K562 (cell line): ENCODE measurements around the gene TOM1L2. TPM values are rescaled to one million over a fixed set of nuclear protein-coding genes. Genes with fewer than 3 reads are reported as not detected.

ENCODE experiments used
- ARNT ChIP-seq, 2 experiments: fragments of 450-650 bp; IDR thresholded peaks; 2 replicates each; pipeline ENCODE4 v1.6.1; 2016; ENCODE audit warnings: mild to moderate bottlenecking in 1 of 2
- ATF3 ChIP-seq, 2 experiments: fragments of 450-650 bp in 1 of 2; sonication (generic) in 1 of 2; formaldehyde crosslinking in 1 of 2; IDR thresholded peaks in 1 of 2; conservative IDR thresholded peaks in 1 of 2; 2 replicates each; pipeline versions ENCODE4 v1.6.1 to v1.8.1; 2016 to 2023; ENCODE audit warnings: mild to moderate bottlenecking in 2 of 2, moderate library complexity in 2 of 2, inconsistent platforms in 1 of 2, missing genetic modification reagents in 1 of 2
- BHLHE40 ChIP-seq: IDR thresholded peaks from 2 replicates; pipeline ENCODE4 v1.6.1; 2011; ENCODE audit warnings: low read length, improper control_type of control experiment
- CAMTA2 ChIP-seq: fragments of 250-450 bp; sonication (Bioruptor Pico); conservative IDR thresholded peaks from 2 replicates; pipeline ENCODE4 v1.5.1; 2022
- CBX2 ChIP-seq: fragments of 200-600 bp; sonication (generic); IDR thresholded peaks from one replicate; pipeline ENCODE4 v1.6.1; 2012; ENCODE audit warnings: mild to moderate bottlenecking, low read length, inconsistent platforms; ENCODE audit not compliant: insufficient read depth, poor library complexity, severe bottlenecking
- ETV6 ChIP-seq, 3 experiments: fragments of 150-350 bp in 1 of 3; sonication (generic) in 1 of 3; formaldehyde crosslinking in 1 of 3; IDR thresholded peaks; 2 replicates each; pipeline versions ENCODE4 v1.6.1 to v1.8.0; 2014 to 2022; ENCODE audit warnings: borderline replicate concordance in 2 of 3, low read depth in 2 of 3, antibody characterized with exemption in 1 of 3, low read length in 1 of 3, mild to moderate bottlenecking in 1 of 3, missing genetic modification reagents in 1 of 3
- FOXJ3 ChIP-seq: sonication (generic); formaldehyde crosslinking; IDR thresholded peaks from 2 replicates; pipeline ENCODE4 v1.4.0; 2020; ENCODE audit warnings: mild to moderate bottlenecking, missing genetic modification reagents
- GABPB1 ChIP-seq: sonication (generic); formaldehyde crosslinking; IDR thresholded peaks from 2 replicates; pipeline ENCODE4 v1.8.0; 2022; ENCODE audit warnings: mild to moderate bottlenecking, missing genetic modification reagents
- HEY1 ChIP-seq: fragments of 250-450 bp; sonication (Bioruptor Pico); IDR thresholded peaks from 2 replicates; pipeline ENCODE4 v1.5.0; 2020; ENCODE audit warnings: mild to moderate bottlenecking, moderate library complexity, borderline replicate concordance
- HSF4 ChIP-seq: fragments of 250-450 bp; sonication (Bioruptor Pico); IDR thresholded peaks from 2 replicates; pipeline ENCODE4 v2.1.2; 2022; ENCODE audit warnings: mild to moderate bottlenecking, moderate library complexity, borderline replicate concordance
- KLF13 ChIP-seq: fragments of 450-650 bp; IDR thresholded peaks from 2 replicates; pipeline ENCODE4 v1.6.1; 2016; ENCODE audit warnings: missing genetic modification characterization, low read depth, mild to moderate bottlenecking, missing compliant biosample characterization, moderate library complexity, borderline replicate concordance
- MAFF ChIP-seq: IDR thresholded peaks from 2 replicates; pipeline ENCODE4 v1.6.1; 2012; ENCODE audit warnings: low read length, improper control_type of control experiment
- NRF1 ChIP-seq, 2 experiments: fragments of 450-650 bp; IDR thresholded peaks in 1 of 2; conservative IDR thresholded peaks in 1 of 2; 2 replicates each; pipeline ENCODE4 v1.6.1; 2014; ENCODE audit warnings: mild to moderate bottlenecking in 2 of 2
- RBBP5 ChIP-seq: fragments of 200-600 bp; sonication (generic); IDR thresholded peaks from 2 replicates; pipeline ENCODE4 v1.6.1; 2012; ENCODE audit warnings: borderline replicate concordance, mild to moderate bottlenecking, low read length, control low read depth, inconsistent platforms; ENCODE audit not compliant: insufficient read depth, poor library complexity, severe bottlenecking
- RHOXF2B ChIP-seq: fragments of 250-450 bp; sonication (Bioruptor Pico); conservative IDR thresholded peaks from 2 replicates; pipeline ENCODE4 v1.5.1; 2021
- SAFB ChIP-seq: fragments of 200-400 bp; formaldehyde crosslinking; IDR thresholded peaks from 2 replicates; pipeline ENCODE4 v1.6.1; 2017; ENCODE audit warnings: low read depth, low read length, borderline replicate concordance
- TCF15 ChIP-seq: fragments of 250-450 bp; sonication (Bioruptor Pico); IDR thresholded peaks from 2 replicates; pipeline ENCODE4 v1.8.0; 2022; ENCODE audit warnings: moderate library complexity, mild to moderate bottlenecking, inconsistent platforms
- TCF7 ChIP-seq: sonication (generic); IDR thresholded peaks from 2 replicates; pipeline ENCODE4 v1.6.1; 2016; ENCODE audit warnings: antibody characterized with exemption, borderline replicate concordance
- TEAD2 ChIP-seq: fragments of 450-650 bp; IDR thresholded peaks from 2 replicates; pipeline ENCODE4 v1.6.1; 2016; ENCODE audit warnings: missing genetic modification characterization, control low read depth, missing compliant biosample characterization
- TFAM ChIP-seq: fragments of 250-450 bp; sonication (Bioruptor Pico); conservative IDR thresholded peaks from 2 replicates; pipeline ENCODE4 v1.5.0; 2021; ENCODE audit warnings: mild to moderate bottlenecking, moderate library complexity
- TGIF2 ChIP-seq: sonication (generic); formaldehyde crosslinking; IDR thresholded peaks from 2 replicates; pipeline ENCODE4 v1.8.1; 2022; ENCODE audit warnings: mild to moderate bottlenecking, missing genetic modification reagents, moderate library complexity
- USF2 ChIP-seq: sonication (generic); formaldehyde crosslinking; IDR thresholded peaks from 2 replicates; pipeline ENCODE4 v1.5.0; 2020; ENCODE audit warnings: missing genetic modification reagents
- YBX1 ChIP-seq: fragments of 450-650 bp; IDR thresholded peaks from 2 replicates; pipeline ENCODE4 v1.7.1; 2016; ENCODE audit warnings: mild to moderate bottlenecking
- ZFP91 ChIP-seq: sonication (generic); formaldehyde crosslinking; IDR thresholded peaks from 2 replicates; pipeline ENCODE4 v1.8.0; 2022; ENCODE audit warnings: mild to moderate bottlenecking, missing genetic modification reagents
- ZKSCAN3 ChIP-seq: fragments of 250-450 bp; sonication (Bioruptor Pico); IDR thresholded peaks from 2 replicates; pipeline ENCODE4 v1.4.0; 2020
- ZNF444 ChIP-seq: fragments of 250-450 bp; sonication (Bioruptor Pico); IDR thresholded peaks from 2 replicates; pipeline ENCODE4 v1.4.0; 2020; ENCODE audit warnings: mild to moderate bottlenecking, moderate library complexity
- polyA plus RNA-seq, 8 experiments: library from polyadenylated mRNA; depleted of rRNA in 4 of 8; stranded (reverse) in 5 of 8; unstranded in 3 of 8; fragments of >200 nt; fragmentation: Nextera tagmentation in 2 of 8; fragmentation: Illumina TruSeq in 1 of 8; extraction: Ambion mirVana in 2 of 8; extraction: Trizol in 1 of 8; gene quantifications; 2 replicates each; pipeline versions ENCODE4 v1.2.1 to v1.2.3, GENCODE V29; 2011 to 2014; ENCODE audit warnings: inconsistent platforms in 1 of 8, missing spikeins in 1 of 8
- total RNA-seq, 7 experiments: library from RNA; depleted of rRNA in 6 of 7; stranded (reverse); fragments of >200 nt in 6 of 7; fragmentation: Illumina TruSeq in 2 of 7; extraction: Trizol in 2 of 7; gene quantifications; 2 replicates each; pipeline versions ENCODE4 v1.2.1 to v1.2.3, GENCODE V29; 2011 to 2021; ENCODE audit warnings: low replicate concordance in 1 of 7

Gene TOM1L2
- total and polyA plus RNA-seq, 9 of the 15 experiments (the other 6 are each of a cell fraction or from before 2014, with no cell fraction given): 0.07 to 6.0 (median 2.5) TPM

GRCh38 chr17:17849845-17850373, 122.3 kb downstream of the TOM1L2 start (continued):
- no peak for TF ChIP-seq RBBP5
- no peak for TF ChIP-seq NRF1 (conservative IDR thresholded peaks at IDR 0.05 in 1 of 2, IDR thresholded peaks at IDR 0.05 in 1 of 2)
- no peak for TF ChIP-seq TFAM (CRISPR knock-in tag)
- no peak for TF ChIP-seq ZFP91 (CRISPR knock-in tag)
- no peak for TF ChIP-seq MAFF
- peak; percentile 82; the same call in 1 of the 2 replicates for TF ChIP-seq TEAD2 (tag)
- TF ChIP-seq KLF13 (tag): peak; percentile 59; the same call in 1 of the 2 replicates
- TF ChIP-seq BHLHE40: peak; percentile 62
- no peak for TF ChIP-seq ARNT (IDR thresholded peaks at IDR 0.05)
- TF ChIP-seq HSF4 (CRISPR knock-in tag): peak; percentile 80; the same call in 1 of the 2 replicates
- TF ChIP-seq YBX1: no peak
- peak; percentile 32; the same call in 1 of the 2 replicates for TF ChIP-seq TCF15
- no peak for TF ChIP-seq ETV6 (IDR thresholded peaks at IDR 0.05; ENCODE audit: borderline replicate concordance in 1 of 2, low read depth in 2 of 2, low read length in 1 of 2)
- TF ChIP-seq ETV6 (CRISPR knock-in tag; IDR thresholded peaks at IDR 0.05; ENCODE audit: borderline replicate concordance): no peak
- no peak for TF ChIP-seq SAFB
- no peak for TF ChIP-seq FOXJ3 (CRISPR knock-in tag)
- TF ChIP-seq ATF3 (IDR thresholded peaks at IDR 0.05): no peak
- no peak for TF ChIP-seq ATF3 (CRISPR knock-in tag; conservative IDR thresholded peaks at IDR 0.05)
- no peak for TF ChIP-seq CAMTA2
- TF ChIP-seq ZNF444: no peak
- no peak for TF ChIP-seq CBX2
- no peak for TF ChIP-seq TCF7
- TF ChIP-seq HEY1: no peak
- TF ChIP-seq TGIF2 (CRISPR knock-in tag): no peak
- peak; percentile 49; the same call in 1 of the 2 replicates for TF ChIP-seq GABPB1
- peak; percentile 33; the same call in 1 of the 2 replicates for TF ChIP-seq USF2 (CRISPR knock-in tag)
- no peak for TF ChIP-seq RHOXF2B (CRISPR knock-in tag)
- TF ChIP-seq ZKSCAN3 (CRISPR knock-in tag): no peak
